K562 (cell line): ENCODE measurements around the gene MDC1. TPM values are rescaled to one million over a fixed set of nuclear protein-coding genes. Genes with fewer than 3 reads are reported as not detected.

Experiments
- EP300 ChIP-seq: IDR thresholded peaks from 2 replicates; pipeline ENCODE4 v1.6.1; 2012; ENCODE audit warnings: low read length, improper control_type of control experiment
- L3MBTL2 ChIP-seq: fragments of 450-650 bp; IDR thresholded peaks from 2 replicates; pipeline ENCODE4 v1.6.1; 2016; ENCODE audit warnings: mild to moderate bottlenecking, moderate library complexity
- LCOR ChIP-seq: sonication (generic); formaldehyde crosslinking; IDR thresholded peaks from 2 replicates; pipeline ENCODE4 v1.8.0; 2022; ENCODE audit warnings: mild to moderate bottlenecking, missing genetic modification reagents
- MYBL2 ChIP-seq, 2 experiments: fragments of 450-650 bp in 1 of 2; sonication (generic) in 1 of 2; formaldehyde crosslinking in 1 of 2; IDR thresholded peaks; 2 replicates each; pipeline versions ENCODE4 v1.6.1 to v1.8.1; 2017 to 2022; ENCODE audit warnings: borderline replicate concordance in 1 of 2, inconsistent platforms in 1 of 2, low read depth in 1 of 2, mild to moderate bottlenecking in 1 of 2, missing genetic modification reagents in 1 of 2, moderate library complexity in 1 of 2
- NR0B1 ChIP-seq: fragments of 450-650 bp; IDR thresholded peaks from one replicate; pipeline ENCODE4 v1.6.1; 2018; ENCODE audit warnings: mild to moderate bottlenecking, moderate library complexity; ENCODE audit not compliant: partially characterized antibody
- RB1 ChIP-seq: fragments of 450-650 bp; IDR thresholded peaks from 2 replicates; pipeline ENCODE4 v1.6.1; 2017; ENCODE audit warnings: low read depth, mild to moderate bottlenecking
- SP2 ChIP-seq: IDR thresholded peaks from 2 replicates; pipeline ENCODE4 v1.6.1; 2011; ENCODE audit warnings: mild to moderate bottlenecking, low read depth, low read length, moderate library complexity; ENCODE audit not compliant: poor library complexity, severe bottlenecking; ENCODE audit errors: extremely low read depth
- SUPT5H ChIP-seq: fragments of 450-650 bp; IDR thresholded peaks from 2 replicates; pipeline ENCODE4 v1.6.1; 2016
- TCF7 ChIP-seq: sonication (generic); IDR thresholded peaks from 2 replicates; pipeline ENCODE4 v1.6.1; 2016; ENCODE audit warnings: antibody characterized with exemption, borderline replicate concordance
- YBX1 ChIP-seq: fragments of 450-650 bp; IDR thresholded peaks from 2 replicates; pipeline ENCODE4 v1.7.1; 2016; ENCODE audit warnings: mild to moderate bottlenecking
- ZBTB40 ChIP-seq, 2 experiments: fragments of 450-650 bp in 1 of 2; sonication (generic) in 1 of 2; formaldehyde crosslinking in 1 of 2; IDR thresholded peaks; 2 replicates each; pipeline versions ENCODE4 v1.7.1 to v1.9.0; 2016 to 2022; ENCODE audit warnings: inconsistent platforms in 1 of 2, mild to moderate bottlenecking in 1 of 2, missing genetic modification reagents in 1 of 2
- ZEB2 ChIP-seq: fragments of 450-650 bp; IDR thresholded peaks from 2 replicates; pipeline ENCODE4 v1.6.1; 2016
- ZFP1 ChIP-seq: fragments of 450-650 bp; formaldehyde crosslinking; IDR thresholded peaks from 2 replicates; pipeline ENCODE4 v1.4.0; 2020; ENCODE audit warnings: mild to moderate bottlenecking, mixed read lengths
- ZNF263 ChIP-seq: sonication (generic); formaldehyde crosslinking; IDR thresholded peaks from 2 replicates; pipeline ENCODE4 v1.8.0; 2022; ENCODE audit warnings: mild to moderate bottlenecking, missing genetic modification reagents, borderline replicate concordance
- ZNF589 ChIP-seq: fragments of 200-800 bp; sonication (Bioruptor generic); IDR thresholded peaks from 2 replicates; pipeline ENCODE4 v1.6.1; 2016; ENCODE audit warnings: low read depth, missing genetic modification characterization, missing compliant biosample characterization
- ZNF77 ChIP-seq: fragments of 250-450 bp; sonication (Bioruptor Pico); IDR thresholded peaks from 2 replicates; pipeline ENCODE4 v1.5.0; 2020
- ZNF778 ChIP-seq: fragments of 450-650 bp; formaldehyde crosslinking; IDR thresholded peaks from 2 replicates; pipeline ENCODE4 v1.4.0; 2020; ENCODE audit warnings: mild to moderate bottlenecking, moderate library complexity
- polyA plus RNA-seq, 8 experiments: library from polyadenylated mRNA; depleted of rRNA in 4 of 8; stranded (reverse) in 5 of 8; unstranded in 3 of 8; fragments of >200 nt; fragmentation: Nextera tagmentation in 2 of 8; fragmentation: Illumina TruSeq in 1 of 8; extraction: Ambion mirVana in 2 of 8; extraction: Trizol in 1 of 8; gene quantifications; 2 replicates each; pipeline versions ENCODE4 v1.2.1 to v1.2.3, GENCODE V29; 2011 to 2014; ENCODE audit warnings: inconsistent platforms in 1 of 8, missing spikeins in 1 of 8
- total RNA-seq, 7 experiments: library from RNA; depleted of rRNA in 6 of 7; stranded (reverse); fragments of >200 nt in 6 of 7; fragmentation: Illumina TruSeq in 2 of 7; extraction: Trizol in 2 of 7; gene quantifications; 2 replicates each; pipeline versions ENCODE4 v1.2.1 to v1.2.3, GENCODE V29; 2011 to 2021; ENCODE audit warnings: low replicate concordance in 1 of 7

The MDC1 gene
- total and polyA plus RNA-seq, 9 of the 15 experiments (the other 6 are each of a cell fraction or from before 2014, with no cell fraction given): 8.2 to 114 (median 20.0) TPM

GRCh38 chr6:30717129-30717844 lies at the start of gene MDC1 (continued):
- TF ChIP-seq ZEB2 (peak; percentile 78), RB1 (peak; percentile 100), EP300 (peak; percentile 84), ZNF263 (CRISPR knock-in tag) (peak; percentile 62), TCF7 (no peak; the same call in 1 of the 2 replicates), SP2 (peak; percentile 100), YBX1 (no peak), ZNF77 (CRISPR knock-in tag) (no peak), MYBL2 (IDR thresholded peaks at IDR 0.05; ENCODE audit: low read depth) (peak; percentile 100), MYBL2 (CRISPR knock-in tag; IDR thresholded peaks at IDR 0.05; ENCODE audit: borderline replicate concordance) (peak; percentile 98; the same call in 1 of the 2 replicates), SUPT5H (peak; percentile 89), LCOR (peak; percentile 96), ZBTB40 (IDR thresholded peaks at IDR 0.05) (no peak), ZBTB40 (CRISPR knock-in tag; IDR thresholded peaks at IDR 0.05) (no peak), NR0B1 (no peak), ZFP1 (CRISPR knock-in tag) (no peak), ZNF778 (CRISPR knock-in tag) (no peak), ZNF589 (CRISPR knock-in tag) (no peak), L3MBTL2 (peak; percentile 80)
